ENCODE data around the gene HOXD8.

- TF ChIP-seq CTCF (tag by site-specific recombination; IDR thresholded peaks at IDR 0.05) (no peak), ZBTB21 (tag by site-specific recombination; IDR thresholded peaks at IDR 0.05) (no peak), KLF1 (tag by site-specific recombination; IDR thresholded peaks at IDR 0.05) (no peak), ZNF155 (tag by site-specific recombination; IDR thresholded peaks at IDR 0.05) (no peak)
These were observed 40.3 kb upstream of the HOXD8 start for GRCh38 chr2:176088937-176089842.
